K562 (cell line): ENCODE data around the gene CTIF. TPM values are rescaled to one million over a fixed set of nuclear protein-coding genes. Genes with fewer than 3 reads are reported as not detected.

Source experiments
- ATAC-seq: fragments of 200-7000 bp; cut with Tn5 transposase; 3 replicates; pipeline ENCODE4 v1.9.1; 2020; ENCODE audit warnings: moderate library complexity
- BruUV-seq: library from RNA; stranded (reverse); fragments of 400-500 nt; replicated peaks from 2 replicates; lab custom pipeline; 2021; lab: Mats Ljungman, UMichigan
- CTCF ChIA-PET: fragments of 300-600 bp; formaldehyde crosslinking; extraction: SDS; loops from one replicate; lab custom pipeline; 2021; ENCODE audit warnings: low intra/inter-chr PET ratio; lab: Yijun Ruan, JAX
- POLR2A ChIA-PET: fragments of 300-600, 350-650 bp; sonication (Branson Sonifier 250); formaldehyde crosslinking; extraction: SDS; loops from one replicate; lab custom pipeline; 2021; ENCODE audit warnings: antibody characterized with exemption, inconsistent platforms; lab: Yijun Ruan, JAX
- DNase-seq, 4 experiments: peaks; one replicate each; pipeline versions ENCODE4 v3.0.0 to v3.0.0-alpha.2; 2011 to 2018; ENCODE audit warnings: low spot score in 3 of 4, mixed read lengths in 3 of 4; ENCODE audit errors: extremely low read depth in 1 of 4
- FAIRE-seq: peaks from 2 replicates; lab custom pipeline; 2011; peaks lifted over from hg19 to GRCh38; lab: Jason Lieb, UNC
- H2AFZ ChIP-seq: 2 replicates; pipeline ENCODE4 v1.6.0; 2011; ENCODE audit warnings: low read depth, low read length, control low read depth, inconsistent platforms
- H3K27ac ChIP-seq: fragments of 200-600 bp; 3 replicates; pipeline ENCODE4 v1.8.0; 2011; ENCODE audit warnings: low read depth, mild to moderate bottlenecking, control low read depth, inconsistent platforms, low read length, moderate library complexity, mixed read lengths; ENCODE audit errors: extremely low read depth
- H3K27me3 ChIP-seq, 2 experiments: fragments of 300-600 bp in 1 of 2; 2 replicates in 1 of 2; 3 replicates in 1 of 2; pipeline versions ENCODE4 v1.6.0 to v1.8.0; 2011; ENCODE audit warnings: inconsistent platforms in 2 of 2, low read length in 2 of 2, mild to moderate bottlenecking in 1 of 2, mixed read lengths in 1 of 2, moderate library complexity in 1 of 2; ENCODE audit not compliant: control insufficient read depth in 2 of 2, insufficient read depth in 2 of 2
- H3K36me3 ChIP-seq: fragments of 300-600 bp; 3 replicates; pipeline ENCODE4 v1.8.0; 2011; ENCODE audit warnings: mild to moderate bottlenecking, low read length, inconsistent platforms; ENCODE audit not compliant: control insufficient read depth, insufficient read depth
- H3K4me1 ChIP-seq, 2 experiments: fragments of 200-600 bp in 1 of 2; replicated peaks in 1 of 2; 2 replicates in 1 of 2; 3 replicates in 1 of 2; pipeline versions ENCODE4 v1.5.1 to v1.8.0; 2011; ENCODE audit warnings: inconsistent platforms in 2 of 2, low read length in 2 of 2, mild to moderate bottlenecking in 1 of 2, mixed read lengths in 1 of 2, moderate library complexity in 1 of 2; ENCODE audit not compliant: control insufficient read depth in 2 of 2, insufficient read depth in 2 of 2
- H3K4me2 ChIP-seq: 2 replicates; pipeline ENCODE4 v1.6.1; 2011; ENCODE audit warnings: low read length, control low read depth, inconsistent platforms, mixed read lengths; ENCODE audit not compliant: insufficient read depth
- H3K4me3 ChIP-seq: fragments of 200-600 bp; sonication (generic), shearing (Covaris generic); 2 replicates; pipeline ENCODE4 v1.5.1; 2016; ENCODE audit warnings: control low read depth, inconsistent platforms
- H3K79me2 ChIP-seq: fragments of 200-600 bp; 3 replicates; pipeline ENCODE4 v1.8.0; 2011; ENCODE audit warnings: low read length, inconsistent platforms; ENCODE audit not compliant: control insufficient read depth, insufficient read depth
- H3K9ac ChIP-seq, 2 experiments: 2 replicates each; pipeline versions ENCODE4 v1.6.0 to v1.6.1; 2011; ENCODE audit warnings: low read depth in 2 of 2, low read length in 2 of 2, control low read depth in 1 of 2, inconsistent platforms in 1 of 2, mild to moderate bottlenecking in 1 of 2, mixed read lengths in 1 of 2; ENCODE audit not compliant: insufficient read depth in 1 of 2
- H3K9me1 ChIP-seq: one replicate; pipeline ENCODE4 v1.6.0; 2011; ENCODE audit warnings: inconsistent platforms, mild to moderate bottlenecking, low read length, moderate library complexity; ENCODE audit not compliant: control insufficient read depth, insufficient read depth
- H3K9me3 ChIP-seq: replicated peaks from 2 replicates; pipeline ENCODE4 v1.5.1; 2011; ENCODE audit warnings: low read depth, low read length, inconsistent platforms; ENCODE audit not compliant: control insufficient read depth, insufficient read depth
- H4K20me1 ChIP-seq: replicated peaks from 2 replicates; pipeline ENCODE4 v1.6.1; 2011; ENCODE audit warnings: low read length, inconsistent platforms, mixed read lengths; ENCODE audit not compliant: control insufficient read depth, insufficient read depth
- ATF2 ChIP-seq: sonication (generic); formaldehyde crosslinking; IDR thresholded peaks from 2 replicates; pipeline ENCODE4 v1.8.1; 2022; ENCODE audit warnings: missing genetic modification reagents
- ILK ChIP-seq: fragments of 450-650 bp; IDR thresholded peaks from 2 replicates; pipeline ENCODE4 v1.6.1; 2016; ENCODE audit warnings: missing genetic modification characterization, low read depth, mild to moderate bottlenecking, missing compliant biosample characterization, moderate library complexity, borderline replicate concordance
- MEF2A ChIP-seq: IDR thresholded peaks from 2 replicates; pipeline ENCODE4 v1.6.1; 2011; ENCODE audit warnings: low read depth, mild to moderate bottlenecking, low read length, moderate library complexity; ENCODE audit not compliant: control insufficient read depth
- PHB ChIP-seq: fragments of 250-450 bp; sonication (Bioruptor Pico); IDR thresholded peaks from 2 replicates; pipeline ENCODE4 v1.5.0; 2021
- RERE ChIP-seq: sonication (generic); formaldehyde crosslinking; IDR thresholded peaks from 2 replicates; pipeline ENCODE4 v1.8.0; 2023; ENCODE audit warnings: missing genetic modification reagents, mild to moderate bottlenecking, borderline replicate concordance
- SMARCE1 ChIP-seq: fragments of 450-650 bp; IDR thresholded peaks from 2 replicates; pipeline ENCODE4 v1.7.1; 2016; ENCODE audit warnings: mild to moderate bottlenecking
- TAF9B ChIP-seq: fragments of 450-650 bp; IDR thresholded peaks from 2 replicates; pipeline ENCODE4 v1.6.1; 2018; ENCODE audit warnings: mild to moderate bottlenecking; ENCODE audit not compliant: partially characterized antibody
- ZBTB17 ChIP-seq: fragments of 450-650 bp; formaldehyde crosslinking; IDR thresholded peaks from 2 replicates; pipeline ENCODE4 v1.4.0; 2020; ENCODE audit warnings: mild to moderate bottlenecking
- ZNF165 ChIP-seq: fragments of 250-450 bp; sonication (Bioruptor Pico); IDR thresholded peaks from 2 replicates; pipeline ENCODE4 v1.4.0; 2020; ENCODE audit warnings: borderline replicate concordance
- WGBS: fragments of 100-300 bp; shearing (Covaris generic); methylation state at CpG from one replicate; pipeline ENCODE4 v1.1.6; 2016; ENCODE audit warnings: low coverage, mixed read lengths; ENCODE audit not compliant: insufficient coverage; ENCODE audit errors: missing lambda C conversion rate; 5-methylcytosine and 5-hydroxymethylcytosine counted together
- in situ Hi-C: fragments of 300-500 bp; cut with MboI; formaldehyde crosslinking; loops from 4 replicates; pipeline ENCODE4 v1.15.0; 2018; ENCODE audit warnings: inconsistent platforms, mixed read lengths
- intact Hi-C: fragments of 100-400 bp; cut with micrococcal nuclease; formaldehyde crosslinking; loops from 2 replicates; pipeline ENCODE4 v1.14.2; 2022
- polyA plus RNA-seq, 8 experiments: library from polyadenylated mRNA; depleted of rRNA in 4 of 8; stranded (reverse) in 5 of 8; unstranded in 3 of 8; fragments of >200 nt; fragmentation: Nextera tagmentation in 2 of 8; fragmentation: Illumina TruSeq in 1 of 8; extraction: Ambion mirVana in 2 of 8; extraction: Trizol in 1 of 8; gene quantifications; 2 replicates each; pipeline versions ENCODE4 v1.2.1 to v1.2.3, GENCODE V29; 2011 to 2014; ENCODE audit warnings: inconsistent platforms in 1 of 8, missing spikeins in 1 of 8
- total RNA-seq, 7 experiments: library from RNA; depleted of rRNA in 6 of 7; stranded (reverse); fragments of >200 nt in 6 of 7; fragmentation: Illumina TruSeq in 2 of 7; extraction: Trizol in 2 of 7; gene quantifications; 2 replicates each; pipeline versions ENCODE4 v1.2.1 to v1.2.3, GENCODE V29; 2011 to 2021; ENCODE audit warnings: low replicate concordance in 1 of 7
- TF ChIP-seq, protein P1 (sequence below): fragments of 250-450 bp; sonication (Bioruptor Pico); IDR thresholded peaks from 2 replicates; pipeline ENCODE4 v1.8.0; 2022; ENCODE audit warnings: moderate library complexity, mild to moderate bottlenecking, inconsistent platforms

Gene CTIF
- total and polyA plus RNA-seq, 9 of the 15 experiments (the other 6 are each of a cell fraction or from before 2014, with no cell fraction given): 0.17 to 11.5 (median 2.2) TPM

DNA sequence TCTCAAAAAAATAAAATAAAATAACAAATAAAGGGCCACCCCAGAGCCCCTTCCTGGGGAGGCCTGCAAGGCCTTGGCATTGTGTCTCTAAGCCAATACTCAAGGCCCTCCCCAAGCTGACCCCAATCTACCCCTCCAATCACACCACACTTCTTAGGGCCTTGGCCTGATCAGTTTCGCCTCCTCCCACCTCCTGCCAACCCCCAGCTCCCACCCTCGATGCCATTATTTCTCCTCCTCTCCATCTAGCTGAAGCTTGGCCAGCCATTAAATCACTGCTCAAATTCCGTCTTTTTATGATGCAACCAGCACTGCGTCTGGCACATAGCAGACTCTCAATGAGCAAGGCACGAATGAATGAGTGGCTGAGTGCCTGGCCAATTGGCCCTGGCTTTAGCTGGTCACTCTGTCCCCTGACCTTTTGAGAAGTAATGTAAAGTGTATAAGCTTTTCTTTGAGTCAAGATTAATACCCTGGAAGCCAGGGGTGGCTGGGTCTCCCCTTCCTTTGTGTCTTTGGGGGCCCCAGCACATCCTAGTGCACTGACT is 356.0 kb downstream of the CTIF start:
- FAIRE-seq: no peak
- H3K79me2 ChIP-seq: no peaks in the 10 kb centered on the region
- no peak for DNase-seq
- in situ Hi-C loops: no loop called here
- H3K4me2 ChIP-seq: no peak overlapping the region
- H3K36me3 ChIP-seq: no peaks in the 10 kb centered on the region
- WGBS: 70% methylated on average over 5 of the region's 5 CpGs
- no peaks in the 10 kb centered on the region for H3K27me3 ChIP-seq
- ATAC-seq: no peak
- no peaks in the 10 kb centered on the region for H3K9me1 ChIP-seq
- H3K9ac ChIP-seq: no peak overlapping the region
- peaks cover 12 to 30% of the 10 kb centered on the region in 2 experiments for H3K4me1 ChIP-seq
- CTCF ChIA-PET: no interaction called here
- no TSS peak for BruUV-seq
- no peak overlapping the region for H3K27ac ChIP-seq
- H3K4me3 ChIP-seq: no peak overlapping the region
- intact Hi-C loops: loop anchor here (10.0 kb wide), 1 partner anchor 110 kb away; no protein-coding TSS in a partner anchor
- no peaks in the 10 kb centered on the region for H3K9me3 ChIP-seq
- POLR2A ChIA-PET: interaction anchor here (0.6 kb wide), 1 partner anchor 30 kb away, joined by 3 read pairs; no protein-coding TSS in a partner anchor
- no peak overlapping the region for H2AFZ ChIP-seq
- 0 out of 2 replicates have a peak, but pooled peaks cover 3% of the 10 kb centered on the region for H4K20me1 ChIP-seq
- no peak for TF ChIP-seq ATF2
- TF ChIP-seq TAF9B: no peak
- TF ChIP-seq RERE (CRISPR knock-in tag): no peak
- TF ChIP-seq, protein P1, sequence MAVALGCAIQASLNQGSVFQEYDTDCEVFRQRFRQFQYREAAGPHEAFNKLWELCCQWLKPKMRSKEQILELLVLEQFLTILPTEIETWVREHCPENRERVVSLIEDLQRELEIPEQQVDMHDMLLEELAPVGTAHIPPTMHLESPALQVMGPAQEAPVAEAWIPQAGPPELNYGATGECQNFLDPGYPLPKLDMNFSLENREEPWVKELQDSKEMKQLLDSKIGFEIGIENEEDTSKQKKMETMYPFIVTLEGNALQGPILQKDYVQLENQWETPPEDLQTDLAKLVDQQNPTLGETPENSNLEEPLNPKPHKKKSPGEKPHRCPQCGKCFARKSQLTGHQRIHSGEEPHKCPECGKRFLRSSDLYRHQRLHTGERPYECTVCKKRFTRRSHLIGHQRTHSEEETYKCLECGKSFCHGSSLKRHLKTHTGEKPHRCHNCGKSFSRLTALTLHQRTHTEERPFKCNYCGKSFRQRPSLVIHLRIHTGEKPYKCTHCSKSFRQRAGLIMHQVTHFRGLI (CRISPR knock-in tag): no peak
- TF ChIP-seq PHB (CRISPR knock-in tag): no peak
- no peak for TF ChIP-seq ZNF165 (CRISPR knock-in tag)
- TF ChIP-seq MEF2A: no peak
- no peak for TF ChIP-seq ILK (tag)
- TF ChIP-seq SMARCE1: no peak
- TF ChIP-seq ZBTB17 (CRISPR knock-in tag): no peak
